ENCODE measurements around the gene MYO1H. TPM values are rescaled to one million over a fixed set of nuclear protein-coding genes. Genes with fewer than 3 reads are reported as not detected.

The MYO1H gene
- total and polyA plus RNA-seq, 12 donors: 0.03 to 0.08 TPM; not detected in 10

DNA sequence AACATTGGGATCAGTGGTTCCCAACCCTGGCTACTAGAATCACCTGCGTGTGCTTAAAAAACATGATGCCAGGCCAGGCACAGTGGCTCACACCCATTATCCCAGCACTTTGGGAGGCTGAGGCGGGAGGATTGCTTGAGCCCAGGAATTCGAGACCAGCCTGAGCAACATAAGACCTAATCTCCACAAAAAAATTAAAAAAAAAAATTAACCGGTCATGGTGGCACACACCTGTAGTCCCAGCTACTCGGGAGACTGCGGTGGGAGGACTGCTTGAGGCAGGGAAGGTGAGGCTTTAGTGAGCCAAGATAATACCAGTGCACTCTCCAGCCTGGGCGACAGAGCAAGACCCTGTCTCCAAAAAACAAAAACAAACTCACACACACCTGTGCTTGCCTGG is 127.4 kb downstream of the MYO1H start:
- H3K4me1 ChIP-seq (replicated peaks in 1 of 2): peaks cover 13 to 47% of the 10 kb centered on the region in 2 donors
- no peaks in the 10 kb centered on the region for H3K36me3 ChIP-seq (replicated peaks in 1 of 2)
- no peaks in the 10 kb centered on the region for H3K27me3 ChIP-seq
- H3K9me3 ChIP-seq (replicated peaks in 1 of 3): no peaks in the 10 kb centered on the region
- peak in 1 of 7 donors; percentile 41 for DNase-seq
- intact Hi-C loops (cut with DNase I): no loop called here
- WGBS, 4 donors: 89 to 94% (median 92%) methylated on average over 7 of the region's 7 CpGs
- TF ChIP-seq, protein P1, sequence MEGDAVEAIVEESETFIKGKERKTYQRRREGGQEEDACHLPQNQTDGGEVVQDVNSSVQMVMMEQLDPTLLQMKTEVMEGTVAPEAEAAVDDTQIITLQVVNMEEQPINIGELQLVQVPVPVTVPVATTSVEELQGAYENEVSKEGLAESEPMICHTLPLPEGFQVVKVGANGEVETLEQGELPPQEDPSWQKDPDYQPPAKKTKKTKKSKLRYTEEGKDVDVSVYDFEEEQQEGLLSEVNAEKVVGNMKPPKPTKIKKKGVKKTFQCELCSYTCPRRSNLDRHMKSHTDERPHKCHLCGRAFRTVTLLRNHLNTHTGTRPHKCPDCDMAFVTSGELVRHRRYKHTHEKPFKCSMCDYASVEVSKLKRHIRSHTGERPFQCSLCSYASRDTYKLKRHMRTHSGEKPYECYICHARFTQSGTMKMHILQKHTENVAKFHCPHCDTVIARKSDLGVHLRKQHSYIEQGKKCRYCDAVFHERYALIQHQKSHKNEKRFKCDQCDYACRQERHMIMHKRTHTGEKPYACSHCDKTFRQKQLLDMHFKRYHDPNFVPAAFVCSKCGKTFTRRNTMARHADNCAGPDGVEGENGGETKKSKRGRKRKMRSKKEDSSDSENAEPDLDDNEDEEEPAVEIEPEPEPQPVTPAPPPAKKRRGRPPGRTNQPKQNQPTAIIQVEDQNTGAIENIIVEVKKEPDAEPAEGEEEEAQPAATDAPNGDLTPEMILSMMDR (IDR thresholded peaks at IDR 0.05): no peak
- no peak for TF ChIP-seq POLR2A (IDR thresholded peaks at IDR 0.05)
- peak overlapping the region in 1 of 5 donors; percentile 0 for H3K27ac ChIP-seq
- H3K4me3 ChIP-seq: no peak overlapping the region

DNA sequence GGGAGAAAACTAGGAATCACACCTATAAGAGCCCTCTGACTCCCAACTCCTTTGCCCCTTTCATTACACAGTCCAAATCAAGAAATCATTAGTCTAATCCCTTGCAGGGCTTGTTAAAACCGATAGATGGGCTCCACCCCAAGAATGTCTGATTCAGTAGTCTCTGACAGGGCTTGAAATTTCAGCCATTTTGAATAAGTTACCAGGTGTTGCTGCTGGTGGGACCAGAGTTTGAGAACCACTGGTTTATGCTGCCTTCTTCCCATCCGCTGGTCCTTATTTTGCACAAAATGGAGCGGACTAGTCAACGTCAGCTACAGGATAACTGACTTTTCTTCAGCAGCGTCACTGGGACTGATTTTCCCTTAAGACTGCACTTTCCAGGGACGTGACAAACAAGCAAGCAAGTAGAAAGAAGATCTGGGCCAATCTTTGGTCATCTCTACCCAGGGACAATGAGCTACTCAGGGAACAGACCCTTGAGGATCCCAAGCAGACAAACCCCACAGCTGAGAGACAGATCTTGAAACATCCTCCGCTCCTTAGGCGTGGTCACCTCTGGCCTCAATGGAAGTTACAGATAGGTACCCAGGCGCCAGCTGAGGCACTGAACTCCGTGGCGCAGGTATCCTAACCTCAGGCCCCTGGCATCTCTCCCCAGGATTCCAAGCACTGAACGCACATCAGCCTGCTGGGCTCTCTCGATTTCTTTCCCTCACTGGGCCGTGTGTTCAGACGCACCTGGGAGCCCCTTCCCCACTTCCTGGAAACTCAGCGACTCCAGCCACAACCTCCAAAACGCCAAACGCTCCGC is 128.5 kb downstream of the MYO1H start:
- TF ChIP-seq, protein P1 (IDR thresholded peaks at IDR 0.05): no peak
- TF ChIP-seq POLR2A (IDR thresholded peaks at IDR 0.05): no peak
- peak in 1 of 7 donors; percentile 54 for DNase-seq
- H3K4me1 ChIP-seq (replicated peaks in 1 of 2): peaks cover 13 to 47% of the 10 kb centered on the region in 2 donors
- H3K27me3 ChIP-seq: no peaks in the 10 kb centered on the region
- peak overlapping the region in 4 of 5 donors; percentile 82 to 99 (median 94) for H3K27ac ChIP-seq
- H3K4me3 ChIP-seq: peak overlapping the region; percentile 56 to 84 (median 78)
- 16 to 23% (median 21%) methylated on average over 17 to 19 of the region's 19 CpGs for WGBS, 4 donors
- intact Hi-C loops (cut with DNase I): no loop called here
- no peaks in the 10 kb centered on the region for H3K9me3 ChIP-seq (replicated peaks in 1 of 3)
- no peaks in the 10 kb centered on the region for H3K36me3 ChIP-seq (replicated peaks in 1 of 2)

DNA sequence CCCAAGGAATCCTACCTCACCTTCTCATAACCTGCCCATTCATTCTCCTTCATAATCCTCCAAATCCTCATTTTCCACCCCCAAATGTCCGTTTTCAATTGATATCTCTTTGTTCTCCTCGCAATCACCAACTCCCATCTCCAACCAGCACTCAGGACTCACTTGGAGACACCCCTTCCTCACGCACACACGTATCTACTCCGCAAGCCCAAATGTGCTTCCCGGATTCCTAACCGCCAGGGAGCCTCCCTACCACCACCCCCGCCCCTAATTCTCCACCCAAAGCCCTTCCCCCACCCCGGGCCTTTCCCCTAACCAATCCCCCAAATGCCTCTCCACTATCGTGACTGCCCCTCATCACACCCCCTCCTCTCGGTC is 129.1 kb downstream of the MYO1H start:
- Histone ChIP-seq H3K9me3 (replicated peaks in 1 of 3) (no peaks in the 10 kb centered on the region), H3K27me3 (no peaks in the 10 kb centered on the region), H3K36me3 (replicated peaks in 1 of 2) (no peaks in the 10 kb centered on the region), H3K27ac (peak overlapping the region; percentile 82 to 99 (median 93)), H3K4me3 (peak overlapping the region; percentile 56 to 84 (median 78)), H3K4me1 (replicated peaks in 1 of 2) (peaks cover 13 to 46% of the 10 kb centered on the region in 2 donors)
- WGBS, 4 donors: 1 to 2% (median 1%) methylated on average over 11 of the region's 11 CpGs
- intact Hi-C loops (cut with DNase I): no loop called here
- TF ChIP-seq, protein P1 (IDR thresholded peaks at IDR 0.05): no peak
- TF ChIP-seq POLR2A (IDR thresholded peaks at IDR 0.05): no peak
- DNase-seq: no peak

DNA sequence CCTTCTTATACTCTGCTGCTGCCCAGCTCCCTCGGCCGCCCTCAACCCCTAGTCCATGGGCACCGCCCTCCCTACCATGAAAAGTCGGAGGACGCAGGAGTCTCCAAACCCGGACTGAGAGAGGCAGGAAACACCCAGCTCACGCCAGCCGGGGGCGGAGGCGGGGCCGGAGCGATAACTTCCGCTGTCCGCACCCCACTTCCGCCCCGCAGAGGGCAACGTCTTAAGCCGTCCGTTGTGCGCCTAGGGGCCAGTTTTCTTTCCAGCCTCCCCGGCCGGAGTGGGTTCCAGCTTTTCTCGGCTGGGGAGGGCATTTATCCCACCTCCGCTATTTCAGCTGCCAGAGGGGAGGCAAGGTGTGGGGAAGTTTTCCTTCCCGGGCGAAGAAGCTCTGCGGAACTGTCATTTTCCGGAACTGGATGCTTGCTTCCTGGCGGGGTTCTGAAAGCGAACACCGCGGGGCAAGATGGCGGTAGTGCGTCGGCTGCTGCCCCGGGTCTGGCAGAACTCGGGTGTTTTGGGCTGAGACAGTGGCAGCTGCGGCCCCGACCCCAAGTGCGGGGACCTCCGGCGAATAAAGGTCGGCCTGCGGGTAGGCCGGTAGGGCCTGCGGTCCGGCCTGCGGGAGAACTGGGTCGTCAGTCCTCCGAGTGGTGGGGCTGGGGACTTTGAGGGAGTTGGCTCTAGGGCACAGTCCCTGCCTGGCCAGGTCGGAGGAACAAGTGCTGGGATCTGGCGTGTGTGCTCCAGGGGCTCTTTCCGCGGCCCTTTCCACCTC is 129.7 kb downstream of the MYO1H start, which contains the start of the genes KCTD10 and UBE3B:
KCTD10 (minus strand) TSS at position 116 of the 778 bp plus-strand sequence; CDS start at position 78, 38 bp downstream.
UBE3B (plus strand) TSS at position 450 of the 778 bp plus-strand sequence. CDS start 5,918 bp downstream, outside the sequence.
- intact Hi-C loops (cut with DNase I): no loop called here
- DNase-seq: peak; percentile 86 to 93 (median 89)
- Histone ChIP-seq H3K9me3 (replicated peaks in 1 of 3) (no peaks in the 10 kb centered on the region), H3K36me3 (replicated peaks in 1 of 2) (no peaks in the 10 kb centered on the region), H3K27ac (peak within 1 kb of the TSS; percentile 82 to 99 (median 93)), H3K27me3 (no peaks in the 10 kb centered on the region), H3K4me3 (peak within 1 kb of the TSS; percentile 56 to 84 (median 78)), H3K4me1 (replicated peaks in 1 of 2) (peaks cover 13 to 40% of the 10 kb centered on the region in 2 donors)
- TF ChIP-seq POLR2A (IDR thresholded peaks at IDR 0.05): peak; percentile 25 to 67
- TF ChIP-seq, protein P1 (IDR thresholded peaks at IDR 0.05): peak in 4 of 6 experiments; percentile 26 to 51 (median 34)
- WGBS, 4 donors: 0 to 1% (median 0%) methylated on average over 20 to 54 of the region's 54 CpGs

Data from adrenal gland (tissue), 12 donors.